Thymus (tissue), 11 donors: Measurements from ENCODE around the gene VWC2. TPM values are rescaled to one million over a fixed set of nuclear protein-coding genes. Genes with fewer than 3 reads are reported as not detected.
A peak's percentile ranks its signal among the peaks of the same experiment; 100 is the strongest.

Source experiments
- DNase-seq, 9 donors: peaks; one replicate each; pipeline ENCODE4 v3.0.0-alpha.2; 2013; ENCODE audit warnings: low spot score in 9 of 9, low read depth in 6 of 9, missing footprints in 1 of 9
- H3K27ac ChIP-seq, 2 donors: one replicate each; pipeline ENCODE4 v1.5.1; 2013; ENCODE audit warnings: control low read depth in 1 of 2, low read depth in 1 of 2, low read length in 1 of 2, mild to moderate bottlenecking in 1 of 2, moderate library complexity in 1 of 2
- H3K27me3 ChIP-seq, 2 donors: one replicate each; pipeline ENCODE4 v1.5.1; 2013; ENCODE audit warnings: low read length in 1 of 2; ENCODE audit not compliant: control insufficient read depth in 2 of 2, insufficient read depth in 1 of 2
- H3K36me3 ChIP-seq, 2 donors: one replicate each; pipeline ENCODE4 v1.5.1; 2013; ENCODE audit warnings: low read length in 1 of 2, mild to moderate bottlenecking in 1 of 2, moderate library complexity in 1 of 2; ENCODE audit not compliant: control insufficient read depth in 2 of 2, insufficient read depth in 2 of 2
- H3K4me1 ChIP-seq, 2 donors: one replicate each; pipeline ENCODE4 v1.5.1; 2013; ENCODE audit warnings: low read length in 2 of 2; ENCODE audit not compliant: control insufficient read depth in 2 of 2, insufficient read depth in 2 of 2
- H3K4me3 ChIP-seq, 2 donors: one replicate each; pipeline ENCODE4 v1.5.1; 2013; ENCODE audit warnings: low read length in 2 of 2, control low read depth in 1 of 2, mild to moderate bottlenecking in 1 of 2
- H3K9me3 ChIP-seq, 2 donors: one replicate each; pipeline ENCODE4 v1.5.1; 2013; ENCODE audit warnings: low read length in 1 of 2, mild to moderate bottlenecking in 1 of 2; ENCODE audit not compliant: control insufficient read depth in 2 of 2, insufficient read depth in 1 of 2
- WGBS: extraction: QIAGEN DNeasy Blood & Tissue Kit; methylation state at CpG from one replicate; pipeline ENCODE4 v1.1.7; 2013; 5-methylcytosine and 5-hydroxymethylcytosine counted together
- polyA plus RNA-seq: library from polyadenylated mRNA; stranded (reverse); fragments of 200-250 nt; gene quantifications from one replicate; pipeline ENCODE4 v1.2.3, GENCODE V29; 2013
- total RNA-seq: library from RNA; stranded (reverse); fragments of 120-200 nt; gene quantifications from one replicate; pipeline ENCODE4 v1.2.4, GENCODE V29; 2013
- donor health status: healthy.

The VWC2 gene
- total and polyA plus RNA-seq, 2 donors, result 0.02 to 0.05 TPM

DNA sequence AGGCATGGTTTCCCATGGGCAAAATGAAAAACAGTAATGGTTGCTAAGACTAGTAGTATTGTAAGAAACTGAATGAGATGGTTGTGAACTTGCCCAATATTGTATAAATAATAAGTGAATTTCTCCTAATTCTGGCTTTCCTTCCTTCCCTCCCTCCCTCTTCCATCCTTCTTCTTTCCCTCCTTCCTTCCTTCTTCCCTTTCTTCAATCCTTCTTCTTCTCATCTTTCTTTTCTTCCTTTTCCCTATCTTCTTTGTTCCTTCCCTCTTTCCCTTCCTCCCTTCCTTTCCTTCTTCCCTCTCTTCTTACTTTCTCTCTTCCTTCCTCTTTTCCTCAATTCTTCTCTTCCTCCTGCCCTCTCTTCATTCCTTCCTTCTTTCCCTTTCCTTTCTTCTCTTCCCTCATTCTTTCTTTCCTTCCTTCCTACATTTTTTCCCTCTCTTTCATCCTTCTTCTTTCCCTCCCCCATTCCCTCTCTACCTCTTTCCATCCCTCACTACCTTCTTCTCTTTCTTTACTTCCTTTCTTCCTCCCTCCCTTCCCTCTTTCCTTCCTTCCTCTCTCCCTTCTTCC is 4.1 kb upstream of the VWC2 start:
- Histone ChIP-seq H3K27me3 (peaks cover 33 to 38% of the 10 kb centered on the region in 2 donors), H3K36me3 (no peaks in the 10 kb centered on the region), H3K27ac (no peak overlapping the region), H3K4me1 (no peaks in the 10 kb centered on the region), H3K4me3 (no peak overlapping the region), H3K9me3 (peaks cover 0 to 3% of the 10 kb centered on the region in 2 donors)
- no peak for DNase-seq

DNA sequence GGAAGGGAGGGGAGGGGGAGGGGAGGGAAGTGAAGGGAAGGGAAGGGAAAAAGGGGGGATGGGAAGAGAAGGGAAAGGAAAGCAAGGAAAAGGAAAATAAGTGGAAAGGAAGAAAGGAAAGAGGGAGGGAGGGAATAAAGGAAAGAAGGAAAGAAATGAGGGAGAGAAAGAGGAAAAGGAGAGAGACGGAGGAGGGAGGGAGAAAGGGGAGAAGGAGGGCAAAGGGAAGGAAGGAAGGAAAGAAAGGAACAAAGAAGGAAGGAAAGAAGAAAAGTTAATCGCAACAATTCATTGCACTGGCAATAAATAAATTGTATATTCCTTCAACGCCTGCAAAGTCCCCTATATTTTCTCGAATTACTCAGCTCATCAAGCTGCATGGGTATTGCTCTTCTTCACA is 2.6 kb upstream of the VWC2 start:
- DNase-seq, result no peak
- Histone ChIP-seq H3K4me1 (no peaks in the 10 kb centered on the region), H3K4me3 (no peak overlapping the region), H3K36me3 (no peaks in the 10 kb centered on the region), H3K27me3 (peaks cover 48 to 51% of the 10 kb centered on the region in 2 donors), H3K27ac (no peak overlapping the region), H3K9me3 (peaks cover 0 to 5% of the 10 kb centered on the region in 2 donors)
- WGBS, result 92% methylated on average over 4 of the region's 4 CpGs

DNA sequence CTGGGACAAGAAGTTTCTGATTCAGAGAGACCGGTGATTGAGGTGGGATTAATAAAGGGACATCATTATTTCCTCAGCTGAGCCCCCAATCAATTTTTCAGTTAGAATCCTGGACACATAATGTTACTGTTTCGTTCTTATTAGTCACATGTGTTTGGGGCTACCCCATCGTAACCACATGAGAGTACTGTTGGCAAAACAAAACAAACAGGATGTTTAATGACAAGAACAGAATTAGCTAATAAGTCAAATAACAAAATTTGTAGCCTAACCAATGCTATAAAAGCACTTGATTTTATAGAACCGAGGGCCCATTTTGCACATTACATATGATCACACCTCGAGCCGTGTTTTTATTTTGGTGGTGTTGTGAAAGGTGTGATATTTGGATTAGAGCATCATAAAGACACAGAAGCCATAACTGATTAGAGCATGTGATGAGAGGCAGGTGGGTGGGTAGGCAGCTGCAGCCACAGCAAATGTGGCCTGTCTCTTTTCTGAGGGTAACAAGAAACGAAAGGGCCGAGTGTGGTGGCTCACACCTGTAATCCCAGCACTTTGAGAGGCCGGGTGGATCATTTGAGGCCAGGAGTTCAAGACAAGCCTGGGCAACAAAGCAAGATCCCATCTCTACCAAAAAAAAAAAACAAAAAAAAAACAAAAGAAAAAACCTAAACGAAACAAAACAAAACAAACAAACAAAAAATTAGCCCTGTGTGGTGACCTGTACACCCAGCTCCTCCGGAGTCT is 1.8 kb upstream of the VWC2 start:
- Histone ChIP-seq H3K27ac (no peak overlapping the region), H3K9me3 (peaks cover 0 to 5% of the 10 kb centered on the region in 2 donors), H3K4me3 (no peak overlapping the region), H3K36me3 (no peaks in the 10 kb centered on the region), H3K4me1 (no peaks in the 10 kb centered on the region), H3K27me3 (peaks cover 54 to 59% of the 10 kb centered on the region in 2 donors)
- whole genome bisulfite sequencing, result 88% methylated on average over 11 of the region's 11 CpGs
- no peak for DNase-seq

DNA sequence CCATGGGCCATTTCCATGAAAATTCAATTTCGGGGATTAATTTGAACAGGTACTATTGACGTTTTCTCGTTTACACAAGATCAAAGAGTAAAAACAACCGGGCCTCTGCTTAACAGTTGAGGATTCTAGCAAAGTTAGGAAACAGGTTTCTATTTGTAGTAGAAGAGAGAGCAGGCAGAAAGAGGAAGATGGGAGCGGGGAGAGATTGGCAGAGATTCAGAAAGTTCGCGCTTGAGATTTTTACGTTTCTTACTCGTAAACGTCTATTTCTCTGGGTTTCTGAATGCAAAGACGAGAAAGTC is 571 bp upstream of the VWC2 start:
- H3K4me1 ChIP-seq, result no peaks in the 10 kb centered on the region
- no peak for DNase-seq
- H3K27ac ChIP-seq, result no peak overlapping the region
- peaks cover 0 to 5% of the 10 kb centered on the region in 2 donors for H3K9me3 ChIP-seq
- H3K27me3 ChIP-seq, result peaks cover 63 to 72% of the 10 kb centered on the region in 2 donors
- H3K4me3 ChIP-seq, result no peak overlapping the region
- WGBS, result 3% methylated on average over 11 of the region's 11 CpGs
- H3K36me3 ChIP-seq, result no peaks in the 10 kb centered on the region

DNA sequence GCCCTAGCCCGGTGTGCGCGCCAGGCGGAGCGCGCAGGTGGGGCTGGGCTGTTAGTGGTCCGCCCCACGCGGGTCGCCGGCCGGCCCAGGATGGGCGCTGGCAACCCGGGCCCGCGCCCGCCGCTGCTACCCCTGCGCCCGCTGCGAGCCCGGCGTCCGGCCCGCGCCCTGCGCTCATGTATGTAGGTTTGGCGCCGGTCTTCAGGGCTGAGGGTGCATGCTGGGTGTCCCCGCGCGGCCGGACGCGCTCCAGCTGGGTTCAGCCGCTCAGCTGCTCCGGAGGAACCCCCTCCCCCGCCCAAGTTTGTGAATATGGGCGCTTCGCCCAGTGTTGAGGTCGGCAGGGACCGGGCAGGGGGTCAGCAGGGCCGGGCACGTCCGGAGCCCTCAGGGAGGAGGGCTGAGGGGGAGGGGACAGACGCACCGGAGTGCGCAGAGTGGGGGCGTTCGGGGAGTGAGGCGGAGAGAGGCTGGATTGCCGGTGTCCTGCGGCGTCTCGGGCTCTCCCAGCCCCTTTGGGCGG is 559 bp downstream of the VWC2 start:
- peaks cover 63 to 74% of the 10 kb centered on the region in 2 donors for H3K27me3 ChIP-seq
- WGBS, result 3% methylated on average over 56 of the region's 56 CpGs
- H3K4me3 ChIP-seq, result peak overlapping the region in 1 of 2 donors; percentile 34
- no peak overlapping the region for H3K27ac ChIP-seq
- no peaks in the 10 kb centered on the region for H3K36me3 ChIP-seq
- no peaks in the 10 kb centered on the region for H3K4me1 ChIP-seq
- H3K9me3 ChIP-seq, result peaks cover 0 to 5% of the 10 kb centered on the region in 2 donors
- no peak for DNase-seq

DNA sequence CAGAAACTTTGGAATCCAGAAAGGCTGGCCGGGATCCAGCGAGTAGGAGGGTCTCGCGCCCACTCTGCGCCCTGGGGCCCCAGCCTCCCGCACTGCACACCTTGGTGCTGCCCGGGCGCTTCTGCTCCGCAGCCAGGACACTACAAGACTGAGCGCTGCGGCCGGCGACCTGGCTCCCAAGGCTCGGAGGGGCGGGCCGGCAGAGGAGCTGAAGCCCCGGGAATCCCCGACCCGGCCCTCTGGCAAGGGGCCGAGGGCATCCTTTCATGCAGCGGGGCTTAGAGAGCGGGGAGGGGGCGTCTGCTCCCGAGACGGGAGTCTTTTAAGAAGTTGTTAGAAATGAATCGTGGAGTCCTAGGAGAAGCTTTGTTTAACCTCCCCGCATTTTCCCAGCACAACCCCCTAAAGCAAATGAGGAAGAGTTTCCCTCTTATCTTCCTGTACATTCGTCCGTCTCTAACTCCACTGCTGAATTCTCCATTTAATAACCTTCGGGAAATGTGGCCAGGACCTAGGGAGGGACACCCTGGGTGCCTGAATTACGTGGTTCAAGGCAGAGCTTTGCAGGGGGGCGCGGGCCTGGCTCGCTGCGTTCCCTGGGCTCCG is 1.1 kb downstream of the VWC2 start:
- Histone ChIP-seq H3K9me3 (peaks cover 0 to 5% of the 10 kb centered on the region in 2 donors), H3K4me3 (peak overlapping the region in 1 of 2 donors; percentile 34), H3K27me3 (peaks cover 63 to 75% of the 10 kb centered on the region in 2 donors), H3K27ac (no peak overlapping the region), H3K4me1 (no peaks in the 10 kb centered on the region), H3K36me3 (no peaks in the 10 kb centered on the region)
- WGBS, result 4% methylated on average over 36 of the region's 36 CpGs
- no peak for DNase-seq

DNA sequence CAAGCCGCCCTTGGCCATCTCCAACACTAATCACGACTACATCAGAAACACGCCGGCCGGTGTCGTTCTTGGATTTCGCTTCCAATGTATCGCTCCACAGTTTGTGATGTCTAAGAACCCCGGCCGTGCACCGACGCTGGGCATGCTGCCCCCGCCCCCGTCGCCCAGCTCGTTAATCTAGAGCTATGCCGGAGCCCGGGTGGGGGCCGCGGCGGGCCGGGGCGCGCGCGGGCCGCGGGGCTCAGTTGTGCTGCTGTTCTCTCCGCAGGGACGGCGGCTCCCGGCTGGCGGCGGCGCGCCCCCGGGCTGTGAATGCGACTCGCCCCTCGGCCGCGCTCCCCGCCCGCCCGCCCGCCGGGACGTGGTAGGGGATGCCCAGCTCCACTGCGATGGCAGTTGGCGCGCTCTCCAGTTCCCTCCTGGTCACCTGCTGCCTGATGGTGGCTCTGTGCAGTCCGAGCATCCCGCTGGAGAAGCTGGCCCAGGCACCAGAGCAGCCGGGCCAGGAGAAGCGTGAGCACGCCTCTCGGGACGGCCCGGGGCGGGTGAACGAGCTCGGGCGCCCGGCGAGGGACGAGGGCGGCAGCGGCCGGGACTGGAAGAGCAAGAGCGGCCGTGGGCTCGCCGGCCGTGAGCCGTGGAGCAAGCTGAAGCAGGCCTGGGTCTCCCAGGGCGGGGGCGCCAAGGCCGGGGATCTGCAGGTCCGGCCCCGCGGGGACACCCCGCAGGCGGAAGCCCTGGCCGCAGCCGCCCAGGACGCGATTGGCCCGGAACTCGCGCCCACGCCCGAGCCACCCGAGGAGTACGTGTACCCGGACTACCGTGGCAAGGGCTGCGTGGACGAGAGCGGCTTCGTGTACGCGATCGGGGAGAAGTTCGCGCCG is 1.9 kb downstream of the VWC2 start:
- Histone ChIP-seq H3K4me1 (no peaks in the 10 kb centered on the region), H3K27me3 (peaks cover 63 to 73% of the 10 kb centered on the region in 2 donors), H3K4me3 (peak overlapping the region in 1 of 2 donors; percentile 26), H3K27ac (no peak overlapping the region), H3K9me3 (peaks cover 0 to 5% of the 10 kb centered on the region in 2 donors), H3K36me3 (no peaks in the 10 kb centered on the region)
- 4% methylated on average over 106 of the region's 106 CpGs for WGBS
- DNase-seq, result no peak

DNA sequence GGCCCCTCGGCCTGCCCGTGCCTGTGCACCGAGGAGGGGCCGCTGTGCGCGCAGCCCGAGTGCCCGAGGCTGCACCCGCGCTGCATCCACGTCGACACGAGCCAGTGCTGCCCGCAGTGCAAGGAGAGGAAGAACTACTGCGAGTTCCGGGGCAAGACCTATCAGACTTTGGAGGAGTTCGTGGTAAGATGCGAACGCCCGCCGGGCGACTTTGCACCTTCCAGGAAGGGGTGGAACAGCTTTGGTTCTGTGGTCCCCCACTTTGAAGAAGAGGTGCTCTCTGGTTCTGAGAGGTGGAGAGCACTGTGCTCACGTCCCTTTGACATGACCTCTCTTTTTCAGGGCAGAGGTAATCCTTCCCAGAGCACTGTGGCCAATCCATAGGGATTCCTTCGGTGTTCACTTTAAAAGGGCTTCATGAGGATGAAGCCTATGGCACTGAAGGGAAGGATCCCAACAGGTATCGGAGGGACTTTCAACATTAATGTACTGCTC is 2.6 kb downstream of the VWC2 start:
- 12% methylated on average over 25 of the region's 25 CpGs for WGBS
- H3K4me1 ChIP-seq, result no peaks in the 10 kb centered on the region
- no peak overlapping the region for H3K4me3 ChIP-seq
- no peak overlapping the region for H3K27ac ChIP-seq
- no peaks in the 10 kb centered on the region for H3K36me3 ChIP-seq
- H3K9me3 ChIP-seq, result peaks cover 0 to 5% of the 10 kb centered on the region in 2 donors
- no peak for DNase-seq
- peaks cover 63 to 71% of the 10 kb centered on the region in 2 donors for H3K27me3 ChIP-seq
